GM12878 (cell line): ENCODE measurements around the gene IGF1R. TPM values are rescaled to one million over a fixed set of nuclear protein-coding genes. Genes with fewer than 3 reads are reported as not detected.

Experiments used
- ATAC-seq: fragments of 200-7000 bp; cut with Tn5 transposase; 3 replicates; pipeline ENCODE4 v1.9.1; 2020; ENCODE audit warnings: mild to moderate bottlenecking, moderate library complexity
- BruUV-seq: library from RNA; stranded (reverse); fragments of 400-500 nt; replicated peaks from 2 replicates; lab custom pipeline; 2021; lab: Mats Ljungman, UMichigan
- CTCF ChIA-PET: fragments of 300-600 bp; sonication (Branson Sonifier 250); formaldehyde crosslinking; extraction: SDS; loops from one replicate; lab custom pipeline; 2021; ENCODE audit warnings: inconsistent platforms; lab: Yijun Ruan, JAX
- POLR2A ChIA-PET: fragments of 350-600 bp; formaldehyde crosslinking; extraction: SDS; loops from one replicate; lab custom pipeline; 2021; ENCODE audit warnings: inconsistent platforms; lab: Charles Lee
- RAD21 ChIA-PET: fragments of 300-600 bp; sonication (Branson Sonifier 250); formaldehyde crosslinking; loops from one replicate; lab custom pipeline; 2023; ENCODE audit warnings: antibody characterized with exemption; ENCODE audit not compliant: unreplicated experiment; lab: Charles Lee
- SMC1A ChIA-PET: fragments of 300-600 bp; sonication (Branson Sonifier 250); formaldehyde crosslinking; loops from one replicate; lab custom pipeline; 2023; ENCODE audit not compliant: unreplicated experiment, uncharacterized antibody; lab: Charles Lee
- DNase-seq: peaks from one replicate; pipeline ENCODE4 v3.0.0-alpha.2; 2011; ENCODE audit warnings: low read depth, low spot score
- FAIRE-seq: peaks from 3 replicates; lab custom pipeline; 2011; peaks lifted over from hg19 to GRCh38; lab: Jason Lieb, UNC
- H2AFZ ChIP-seq: 2 replicates; pipeline ENCODE4 v1.6.0; 2011; ENCODE audit warnings: low read depth, low read length, control low read depth; ENCODE audit not compliant: control insufficient read depth
- H3K27ac ChIP-seq: 2 replicates; pipeline ENCODE4 v1.5.1; 2011; ENCODE audit warnings: control low read depth; ENCODE audit not compliant: control insufficient read depth, insufficient read depth
- H3K27me3 ChIP-seq, 2 experiments: replicated peaks in 1 of 2; 2 replicates each; pipeline versions ENCODE4 v1.6.0 to v1.6.1; 2011; ENCODE audit warnings: low read length in 1 of 2; ENCODE audit not compliant: control insufficient read depth in 2 of 2, insufficient read depth in 2 of 2
- H3K36me3 ChIP-seq, 2 experiments: 2 replicates each; pipeline ENCODE4 v1.5.1; 2011; ENCODE audit warnings: low read length in 1 of 2; ENCODE audit not compliant: control insufficient read depth in 2 of 2, insufficient read depth in 2 of 2
- H3K4me1 ChIP-seq: 2 replicates; pipeline ENCODE4 v1.6.1; 2011; ENCODE audit warnings: mild to moderate bottlenecking, low read length, moderate library complexity, mixed read lengths; ENCODE audit not compliant: control insufficient read depth, insufficient read depth
- H3K4me2 ChIP-seq: 2 replicates; pipeline ENCODE4 v1.6.0; 2011; ENCODE audit warnings: control low read depth; ENCODE audit not compliant: control insufficient read depth, insufficient read depth
- H3K4me3 ChIP-seq: fragments of 200-600 bp; sonication (generic); 2 replicates; pipeline ENCODE4 v1.5.1; 2016
- H3K79me2 ChIP-seq: 2 replicates; pipeline ENCODE4 v1.6.0; 2011; ENCODE audit warnings: low read length; ENCODE audit not compliant: control insufficient read depth, insufficient read depth
- H3K9ac ChIP-seq: 2 replicates; pipeline ENCODE4 v1.8.0; 2011; ENCODE audit warnings: low read length, control low read depth, mixed read lengths; ENCODE audit not compliant: control insufficient read depth, insufficient read depth
- H3K9me3 ChIP-seq: replicated peaks from 3 replicates; pipeline ENCODE4 v1.5.1; 2011; ENCODE audit warnings: mild to moderate bottlenecking, low read length; ENCODE audit not compliant: control insufficient read depth, insufficient read depth
- H4K20me1 ChIP-seq: 2 replicates; pipeline ENCODE4 v1.6.0; 2011; ENCODE audit not compliant: control insufficient read depth, insufficient read depth
- E2F4 ChIP-seq: IDR thresholded peaks from 2 replicates; pipeline ENCODE4 v1.6.1; 2012; ENCODE audit warnings: low read depth, low read length, improper control_type of control experiment
- JUNB ChIP-seq: IDR thresholded peaks from 2 replicates; pipeline ENCODE4 v1.6.1; 2016; ENCODE audit warnings: antibody characterized with exemption, mild to moderate bottlenecking
- JUND ChIP-seq: IDR thresholded peaks from 2 replicates; pipeline ENCODE4 v1.6.1; 2012; ENCODE audit warnings: low read depth, mild to moderate bottlenecking, low read length, improper control_type of control experiment, moderate library complexity
- RB1 ChIP-seq: fragments of 450-650 bp; formaldehyde crosslinking; IDR thresholded peaks from 2 replicates; pipeline ENCODE4 v1.6.1; 2017; ENCODE audit warnings: mild to moderate bottlenecking, borderline replicate concordance
- SMARCA5 ChIP-seq: fragments of 450-650 bp; IDR thresholded peaks from 2 replicates; pipeline ENCODE4 v1.6.1; 2017; ENCODE audit warnings: mild to moderate bottlenecking
- WGBS: methylation state at CpG from one replicate; pipeline ENCODE4 v1.1.6; 2016; ENCODE audit warnings: low lambda C conversion rate; ENCODE audit not compliant: insufficient replicate concordance, insufficient coverage; ENCODE audit errors: missing lambda C conversion rate; 5-methylcytosine and 5-hydroxymethylcytosine counted together
- in situ Hi-C: fragments of 300-500 bp; cut with MboI; formaldehyde crosslinking; loops from 9 replicates; pipeline ENCODE4 v1.14.3; 2018; ENCODE audit warnings: mixed read lengths
- intact Hi-C: fragments of 100-400 bp; cut with micrococcal nuclease; formaldehyde crosslinking; loops from one replicate; pipeline ENCODE4 v1.14.2; 2022; ENCODE audit not compliant: unreplicated experiment
- polyA plus RNA-seq, 11 experiments: library from polyadenylated mRNA; depleted of rRNA in 4 of 11; unstranded in 6 of 11; stranded (reverse) in 5 of 11; fragments of >200 nt; fragmentation: Nextera tagmentation in 4 of 11; fragmentation: Illumina TruSeq in 1 of 11; extraction: Ambion mirVana in 4 of 11; extraction: Trizol in 1 of 11; gene quantifications; 1 replicate in 1 of 11; 2 replicates in 10 of 11; pipeline versions ENCODE4 v1.2.1 to v1.2.3, GENCODE V29; 2011 to 2016; ENCODE audit warnings: inconsistent platforms in 2 of 11, missing spikeins in 2 of 11, low read depth in 1 of 11
- total RNA-seq, 4 experiments: library from RNA; depleted of rRNA in 3 of 4; stranded (reverse); fragments of >200 nt in 3 of 4; fragmentation: Illumina TruSeq in 1 of 4; extraction: Trizol in 1 of 4; gene quantifications; 2 replicates each; pipeline versions ENCODE4 v1.2.1 to v1.2.3, GENCODE V29; 2013 to 2021

The IGF1R gene
- total and polyA plus RNA-seq, 10 of the 15 experiments (the other 5 are each of a cell fraction or from before 2014, with no cell fraction given) = 0.03 to 2.7 (median 0.66) TPM

GRCh38 chr15:98997312-98997711, 349.0 kb downstream of the IGF1R start:
- H3K4me2 ChIP-seq = no peak overlapping the region
- CTCF ChIA-PET = no interaction called here
- intact Hi-C loops = no loop called here
- no peaks in the 10 kb centered on the region for H4K20me1 ChIP-seq
- 33% methylated on average over 3 of the region's 3 CpGs for WGBS
- SMC1A ChIA-PET = interaction anchor here (1.3 kb wide), 1 partner anchor 12 kb away, joined by 3 read pairs; no protein-coding TSS in a partner anchor
- in situ Hi-C loops = no loop called here
- H3K9me3 ChIP-seq = no peaks in the 10 kb centered on the region; the same call in 1 of the 3 replicates
- no peaks in the 10 kb centered on the region for H3K79me2 ChIP-seq
- H3K36me3 ChIP-seq = no peaks in the 10 kb centered on the region
- ATAC-seq = no peak
- no peaks in the 10 kb centered on the region for H3K27me3 ChIP-seq
- H3K27ac ChIP-seq = no peak overlapping the region
- no peaks in the 10 kb centered on the region for H3K4me1 ChIP-seq
- RAD21 ChIA-PET = no interaction called here
- no TSS peak for BruUV-seq
- TF ChIP-seq JUNB (no peak), JUND (no peak)
- H3K4me3 ChIP-seq = no peak overlapping the region
- DNase-seq = no peak
- no peak overlapping the region for H2AFZ ChIP-seq
- FAIRE-seq = no peak
- H3K9ac ChIP-seq = no peak overlapping the region
- POLR2A ChIA-PET = interaction anchor here (1.0 to 1.2 kb wide), 2 partner anchors 21 to 60 kb away, joined by 3 to 4 read pairs; no protein-coding TSS in a partner anchor

- FAIRE-seq (no peak), ATAC-seq (no peak), DNase-seq (no peak)
- ChIA-PET POLR2A (no interaction called here), RAD21 (no interaction called here), CTCF (interaction anchor here (1.2 kb wide), 1 partner anchor 60 kb away, joined by 4 read pairs; no protein-coding TSS in a partner anchor), SMC1A (no interaction called here)
- Histone ChIP-seq H3K4me2 (no peak overlapping the region), H3K27ac (no peak overlapping the region), H3K79me2 (no peaks in the 10 kb centered on the region), H2AFZ (no peak overlapping the region), H3K9ac (no peak overlapping the region), H3K4me1 (no peaks in the 10 kb centered on the region), H3K36me3 (no peaks in the 10 kb centered on the region), H3K9me3 (no peaks in the 10 kb centered on the region; the same call in 1 of the 3 replicates), H4K20me1 (no peaks in the 10 kb centered on the region), H3K4me3 (no peak overlapping the region), H3K27me3 (no peaks in the 10 kb centered on the region)
- intact Hi-C loops = no loop called here
- TF ChIP-seq RB1 = no peak
- TF ChIP-seq SMARCA5 = no peak
- TF ChIP-seq E2F4 = no peak
- BruUV-seq = no TSS peak
- in situ Hi-C loops = no loop called here
- 46% methylated on average over 9 of the region's 9 CpGs for WGBS
Measured at GRCh38 chr15:98997755-98998154, 349.4 kb downstream of the IGF1R start.
